GM12878 (cell line): Measurements from ENCODE around the gene CACNA1D.

Experiments used
- EZH2 ChIP-seq: IDR thresholded peaks from 2 replicates; pipeline ENCODE4 v1.6.1; 2012; ENCODE audit warnings: low read depth, mild to moderate bottlenecking, control low read depth, inconsistent platforms, low read length, borderline replicate concordance; ENCODE audit not compliant: control insufficient read depth
- MYC ChIP-seq: IDR thresholded peaks from 2 replicates; pipeline ENCODE4 v1.6.1; 2011; ENCODE audit warnings: mild to moderate bottlenecking, low read length, moderate library complexity, inconsistent platforms; ENCODE audit not compliant: insufficient read depth, insufficient replicate concordance, insufficient read length, severe bottlenecking
- NFYB ChIP-seq: IDR thresholded peaks from 2 replicates; pipeline ENCODE4 v1.6.1; 2011; ENCODE audit warnings: low read depth, mild to moderate bottlenecking, low read length, improper control_type of control experiment, moderate library complexity; ENCODE audit not compliant: insufficient read depth
- POLR2AphosphoS5 ChIP-seq: IDR thresholded peaks from 2 replicates; pipeline ENCODE4 v1.6.1; 2011; ENCODE audit warnings: mild to moderate bottlenecking, low read length, inconsistent platforms
- RAD21 ChIP-seq: IDR thresholded peaks from 2 replicates; pipeline ENCODE4 v1.6.1; 2011; ENCODE audit warnings: mild to moderate bottlenecking, low read depth, low read length, moderate library complexity; ENCODE audit not compliant: insufficient read depth
- RFX5 ChIP-seq: IDR thresholded peaks from 2 replicates; pipeline ENCODE4 v1.6.1; 2011; ENCODE audit warnings: low read depth, low read length, improper control_type of control experiment
- SIX5 ChIP-seq: IDR thresholded peaks from 2 replicates; pipeline ENCODE4 v1.6.1; 2011; ENCODE audit warnings: mild to moderate bottlenecking, low read depth, low read length, moderate library complexity; ENCODE audit not compliant: severe bottlenecking
- SMC3 ChIP-seq: IDR thresholded peaks from 2 replicates; pipeline ENCODE4 v1.6.1; 2011; ENCODE audit warnings: low read length, improper control_type of control experiment, borderline replicate concordance
- TARDBP ChIP-seq: IDR thresholded peaks from 2 replicates; pipeline ENCODE4 v1.6.1; 2016; ENCODE audit warnings: borderline replicate concordance
- TF ChIP-seq, protein P1 (sequence below), 3 experiments: IDR thresholded peaks in 2 of 3; conservative IDR thresholded peaks in 1 of 3; 2 replicates each; pipeline ENCODE4 v1.5.1; 2011; ENCODE audit warnings: low read depth in 3 of 3, low read length in 3 of 3, mild to moderate bottlenecking in 3 of 3, control low read depth in 2 of 3, moderate library complexity in 2 of 3, inconsistent platforms in 1 of 3, mixed read lengths in 1 of 3; ENCODE audit not compliant: control insufficient read depth in 2 of 3, insufficient read depth in 1 of 3; ENCODE audit errors: extremely low read depth in 1 of 3

DNA sequence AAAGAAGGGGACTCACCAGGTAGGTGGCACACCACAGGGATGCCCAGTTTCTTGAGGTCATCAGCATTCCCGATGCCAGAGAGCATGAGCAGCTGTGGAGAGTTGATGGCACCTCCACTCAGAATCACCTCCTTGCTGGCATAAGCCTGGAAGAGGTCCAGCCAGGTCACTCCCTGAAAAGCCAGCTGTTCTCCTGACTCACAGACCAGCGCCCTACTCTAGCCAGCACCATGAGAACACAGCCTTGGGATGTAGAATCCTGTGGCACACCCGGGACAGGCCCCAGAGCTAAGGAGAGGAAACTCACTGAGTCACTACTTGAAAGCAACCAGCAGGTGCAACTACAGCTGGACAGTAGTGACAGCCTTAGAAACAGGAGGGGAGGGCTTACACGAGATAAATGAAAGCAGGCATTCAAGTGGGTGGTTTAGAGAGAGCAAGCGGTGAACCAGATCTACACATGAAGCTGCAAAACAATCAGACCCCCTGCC lies 327.3 kb downstream of the CACNA1D start:
- no peak for TF ChIP-seq SMC3
- no peak for TF ChIP-seq RAD21
- TF ChIP-seq EZH2: no peak
- no peak for TF ChIP-seq MYC
- no peak for TF ChIP-seq POLR2AphosphoS5
- no peak for TF ChIP-seq RFX5
- no peak for TF ChIP-seq NFYB
- TF ChIP-seq, protein P1, sequence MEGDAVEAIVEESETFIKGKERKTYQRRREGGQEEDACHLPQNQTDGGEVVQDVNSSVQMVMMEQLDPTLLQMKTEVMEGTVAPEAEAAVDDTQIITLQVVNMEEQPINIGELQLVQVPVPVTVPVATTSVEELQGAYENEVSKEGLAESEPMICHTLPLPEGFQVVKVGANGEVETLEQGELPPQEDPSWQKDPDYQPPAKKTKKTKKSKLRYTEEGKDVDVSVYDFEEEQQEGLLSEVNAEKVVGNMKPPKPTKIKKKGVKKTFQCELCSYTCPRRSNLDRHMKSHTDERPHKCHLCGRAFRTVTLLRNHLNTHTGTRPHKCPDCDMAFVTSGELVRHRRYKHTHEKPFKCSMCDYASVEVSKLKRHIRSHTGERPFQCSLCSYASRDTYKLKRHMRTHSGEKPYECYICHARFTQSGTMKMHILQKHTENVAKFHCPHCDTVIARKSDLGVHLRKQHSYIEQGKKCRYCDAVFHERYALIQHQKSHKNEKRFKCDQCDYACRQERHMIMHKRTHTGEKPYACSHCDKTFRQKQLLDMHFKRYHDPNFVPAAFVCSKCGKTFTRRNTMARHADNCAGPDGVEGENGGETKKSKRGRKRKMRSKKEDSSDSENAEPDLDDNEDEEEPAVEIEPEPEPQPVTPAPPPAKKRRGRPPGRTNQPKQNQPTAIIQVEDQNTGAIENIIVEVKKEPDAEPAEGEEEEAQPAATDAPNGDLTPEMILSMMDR (IDR thresholded peaks at IDR 0.05 in 2 of 3, conservative IDR thresholded peaks at IDR 0.05 in 1 of 3; ENCODE audit: control insufficient read depth in 2 of 3, extremely low read depth in 1 of 3, insufficient read depth in 1 of 3, low read depth in 3 of 3, low read length in 3 of 3): no peak
- TF ChIP-seq TARDBP: no peak
- TF ChIP-seq SIX5: no peak
